NB4 (cell line): Measurements from ENCODE around the gene CYP26B1.

Source experiments
- CTCF ChIP-seq: IDR thresholded peaks from one replicate; pipeline ENCODE4 v1.5.1; 2012; ENCODE audit warnings: low read depth, low read length
- MAX ChIP-seq: IDR thresholded peaks from 2 replicates; pipeline ENCODE4 v1.6.1; 2011; ENCODE audit warnings: low read depth, low read length
- POLR2A ChIP-seq: IDR thresholded peaks from 2 replicates; pipeline ENCODE4 v1.6.1; 2011; ENCODE audit warnings: mild to moderate bottlenecking; ENCODE audit not compliant: insufficient read length; ENCODE audit errors: extremely low read depth

GRCh38 chr2:72090271-72090720, 57.4 kb downstream of the CYP26B1 start:
- TF ChIP-seq CTCF (no peak), MAX (no peak), POLR2A (no peak)
